ENCODE results near the gene ENAH.
"Not testable (repeated sequence)": the region's sequence is repeated elsewhere in the genome, so short reads cannot be mapped to it uniquely, and the experiment has no call there.

ENAH gene

GRCh38 chr1:225650179-225650578, 2.7 kb downstream of the ENAH start:
- no peak for DNase-seq (ENCODE audit: low read depth in 1 of 2, low spot score in 1 of 2)

- DNase-seq (ENCODE audit: low read depth in 1 of 2, low spot score in 1 of 2): no peak
Observed at GRCh38 chr1:225645194-225645895, 7.6 kb downstream of the ENAH start.

- DNase-seq (ENCODE audit: low read depth in 1 of 2, low spot score in 1 of 2): no peak
Observed at GRCh38 chr1:225644666-225645065, 8.3 kb downstream of the ENAH start.

GRCh38 chr1:225642177-225642576, 10.7 kb downstream of the ENAH start:
- DNase-seq (ENCODE audit: low read depth in 1 of 2, low spot score in 1 of 2): no peak

- DNase-seq (ENCODE audit: low read depth in 1 of 2, low spot score in 1 of 2): no peak
Observed at GRCh38 chr1:225638853-225639252, 14.1 kb downstream of the ENAH start.

GRCh38 chr1:225637651-225638199, 15.2 kb downstream of the ENAH start:
- DNase-seq (ENCODE audit: low read depth in 1 of 2, low spot score in 1 of 2): no peak

GRCh38 chr1:225636992-225637391, 15.9 kb downstream of the ENAH start:
- DNase-seq (ENCODE audit: low read depth in 1 of 2, low spot score in 1 of 2): not testable (repeated sequence)

GRCh38 chr1:225635649-225636048, 17.3 kb downstream of the ENAH start:
- DNase-seq (ENCODE audit: low read depth in 1 of 2, low spot score in 1 of 2): no peak

- DNase-seq (ENCODE audit: low read depth in 1 of 2, low spot score in 1 of 2): not testable (repeated sequence)
Observed at GRCh38 chr1:225632836-225633235, 20.1 kb downstream of the ENAH start.

- DNase-seq (ENCODE audit: low read depth in 1 of 2, low spot score in 1 of 2): no peak
Observed at GRCh38 chr1:225631021-225631663, 21.8 kb downstream of the ENAH start.

GRCh38 chr1:225629483-225629882, 23.4 kb downstream of the ENAH start:
- DNase-seq (ENCODE audit: low read depth in 1 of 2, low spot score in 1 of 2): no peak

- not testable (repeated sequence) for DNase-seq (ENCODE audit: low read depth in 1 of 2, low spot score in 1 of 2)
Observed at GRCh38 chr1:225628794-225629193, 24.1 kb downstream of the ENAH start.

- DNase-seq (ENCODE audit: low read depth in 1 of 2, low spot score in 1 of 2): no peak
Observed at GRCh38 chr1:225627304-225627947, 25.5 kb downstream of the ENAH start.

GRCh38 chr1:225626698-225627097, 26.2 kb downstream of the ENAH start:
- DNase-seq (ENCODE audit: low read depth in 1 of 2, low spot score in 1 of 2): no peak

GRCh38 chr1:225617956-225618355, 35.0 kb downstream of the ENAH start:
- no peak for DNase-seq (ENCODE audit: low read depth in 1 of 2, low spot score in 1 of 2)

- no peak for DNase-seq (ENCODE audit: low read depth in 1 of 2, low spot score in 1 of 2)
Observed at GRCh38 chr1:225617479-225617878, 35.4 kb downstream of the ENAH start.

- not testable (repeated sequence) for DNase-seq (ENCODE audit: low read depth in 1 of 2, low spot score in 1 of 2)
Observed at GRCh38 chr1:225615403-225615790, 37.5 kb downstream of the ENAH start.

GRCh38 chr1:225613006-225613405, 39.9 kb downstream of the ENAH start:
- DNase-seq (ENCODE audit: low read depth in 1 of 2, low spot score in 1 of 2): no peak

- DNase-seq (ENCODE audit: low read depth in 1 of 2, low spot score in 1 of 2): no peak
Observed at GRCh38 chr1:225612287-225612686, 40.6 kb downstream of the ENAH start.

- no peak for DNase-seq (ENCODE audit: low read depth in 1 of 2, low spot score in 1 of 2)
Observed at GRCh38 chr1:225611537-225612223, 41.2 kb downstream of the ENAH start.

- DNase-seq (ENCODE audit: low read depth in 1 of 2, low spot score in 1 of 2): no peak
Observed at GRCh38 chr1:225610539-225610938, 42.4 kb downstream of the ENAH start.
